Type B pancreatic cell (in vitro differentiated cells): ENCODE data around the gene COL5A1. TPM values are rescaled to one million over a fixed set of nuclear protein-coding genes. Genes with fewer than 3 reads are reported as not detected.

ENCODE experiments used
- DNase-seq: peaks from one replicate; pipeline ENCODE4 v3.0.0; 2021; ENCODE audit warnings: mixed read lengths; ENCODE audit not compliant: unreplicated experiment; ENCODE audit errors: extremely low spot score
- H3K27ac Mint-ChIP-seq: 2 replicates; pipeline ENCODE4 v1.8.0; 2021; ENCODE audit warnings: mild to moderate bottlenecking, mixed read lengths
- H3K27me3 Mint-ChIP-seq: 2 replicates; pipeline ENCODE4 v1.8.0; 2021; ENCODE audit warnings: mixed read lengths
- H3K36me3 Mint-ChIP-seq: 2 replicates; pipeline ENCODE4 v1.8.0; 2021; ENCODE audit warnings: mixed read lengths
- H3K4me1 Mint-ChIP-seq: one replicate; pipeline ENCODE4 v1.8.0; 2021; ENCODE audit warnings: mixed read lengths; ENCODE audit not compliant: unreplicated experiment
- H3K4me3 Mint-ChIP-seq: 2 replicates; pipeline ENCODE4 v1.8.0; 2021; ENCODE audit warnings: mild to moderate bottlenecking, mixed read lengths
- H3K9me3 Mint-ChIP-seq: 2 replicates; pipeline ENCODE4 v1.8.0; 2021; ENCODE audit warnings: mixed read lengths
- CTCF ChIP-seq: fragments of 200-600 bp; sonication (generic); conservative IDR thresholded peaks from 2 replicates; pipeline ENCODE4 v1.5.0; 2021; ENCODE audit warnings: antibody characterized with exemption, mild to moderate bottlenecking
- total RNA-seq: library from RNA; stranded (reverse); gene quantifications from 2 replicates; pipeline ENCODE4 v1.2.1, GENCODE V29; 2021; ENCODE audit warnings: low replicate concordance

Gene COL5A1
- total RNA-seq, 1 donor from 2014 or later, result 112 TPM

- peaks cover 22% of the 10 kb centered on the region for H3K4me1 Mint-ChIP-seq
- H3K4me3 Mint-ChIP-seq, result no peak overlapping the region
- H3K9me3 Mint-ChIP-seq, result peaks cover 5% of the 10 kb centered on the region
- H3K27me3 Mint-ChIP-seq, result peaks cover 12% of the 10 kb centered on the region
- no peaks in the 10 kb centered on the region for H3K36me3 Mint-ChIP-seq
- peak; percentile 63 for DNase-seq
- TF ChIP-seq CTCF, result no peak
- no peak overlapping the region for H3K27ac Mint-ChIP-seq
These were observed 47.3 kb upstream of the COL5A1 start for GRCh38 chr9:134594078-134594941.

GRCh38 chr9:134595014-134595413 lies 46.6 kb upstream of the COL5A1 start:
- H3K36me3 Mint-ChIP-seq, result no peaks in the 10 kb centered on the region
- peaks cover 12% of the 10 kb centered on the region for H3K27me3 Mint-ChIP-seq
- no peak for TF ChIP-seq CTCF
- no peak overlapping the region for H3K27ac Mint-ChIP-seq
- no peak overlapping the region for H3K4me3 Mint-ChIP-seq
- DNase-seq, result peak; percentile 57
- peaks cover 22% of the 10 kb centered on the region for H3K4me1 Mint-ChIP-seq
- peaks cover 5% of the 10 kb centered on the region for H3K9me3 Mint-ChIP-seq

- no peaks in the 10 kb centered on the region for H3K36me3 Mint-ChIP-seq
- peaks cover 4% of the 10 kb centered on the region for H3K27me3 Mint-ChIP-seq
- H3K9me3 Mint-ChIP-seq, result peaks cover 5% of the 10 kb centered on the region
- no peak for TF ChIP-seq CTCF
- H3K27ac Mint-ChIP-seq, result no peak overlapping the region
- peak; percentile 56 for DNase-seq
- peaks cover 11% of the 10 kb centered on the region for H3K4me1 Mint-ChIP-seq
- H3K4me3 Mint-ChIP-seq, result no peak overlapping the region
These were observed 44.3 kb upstream of the COL5A1 start for GRCh38 chr9:134597041-134597913.

GRCh38 chr9:134597957-134598883 lies 43.4 kb upstream of the COL5A1 start:
- Mint-ChIP-seq H3K4me3 (no peak overlapping the region), H3K27ac (no peak overlapping the region), H3K9me3 (peaks cover 5% of the 10 kb centered on the region), H3K36me3 (no peaks in the 10 kb centered on the region), H3K27me3 (peaks cover 4% of the 10 kb centered on the region), H3K4me1 (peaks cover 11% of the 10 kb centered on the region)
- no peak for TF ChIP-seq CTCF
- DNase-seq, result peak; percentile 62

- peaks cover 5% of the 10 kb centered on the region for H3K9me3 Mint-ChIP-seq
- DNase-seq, result no peak
- H3K4me1 Mint-ChIP-seq, result peaks cover 6% of the 10 kb centered on the region
- no peak overlapping the region for H3K4me3 Mint-ChIP-seq
- H3K36me3 Mint-ChIP-seq, result no peaks in the 10 kb centered on the region
- TF ChIP-seq CTCF, result no peak
- no peak overlapping the region for H3K27ac Mint-ChIP-seq
- peaks cover 6% of the 10 kb centered on the region for H3K27me3 Mint-ChIP-seq
These were observed 42.7 kb upstream of the COL5A1 start for GRCh38 chr9:134598884-134599245.
